Measurements from ENCODE around the gene PDE4B.

The PDE4B gene

GRCh38 chr1:66270119-66270812 is 477.6 kb downstream of the PDE4B start:
- DNase-seq: no peak

GRCh38 chr1:66271216-66271903 is 478.7 kb downstream of the PDE4B start:
- peak; percentile 62 to 71 for DNase-seq

GRCh38 chr1:66271904-66272254 is 479.2 kb downstream of the PDE4B start:
- no peak for DNase-seq

- DNase-seq: no peak
These were observed 481.0 kb downstream of the PDE4B start for GRCh38 chr1:66273656-66274055.

- no peak for DNase-seq
These were observed 481.9 kb downstream of the PDE4B start for GRCh38 chr1:66274634-66275033.

GRCh38 chr1:66275083-66275482 is 482.4 kb downstream of the PDE4B start:
- DNase-seq: no peak

- DNase-seq: peak in 1 of 2 experiments; percentile 52
These were observed 482.9 kb downstream of the PDE4B start for GRCh38 chr1:66275601-66276023.

- DNase-seq: no peak
These were observed 483.5 kb downstream of the PDE4B start for GRCh38 chr1:66276218-66276617.

- no peak for DNase-seq
These were observed 485.7 kb downstream of the PDE4B start for GRCh38 chr1:66278260-66279021.

GRCh38 chr1:66281808-66282207 is 489.1 kb downstream of the PDE4B start:
- no peak for DNase-seq

GRCh38 chr1:66282343-66282852 is 489.7 kb downstream of the PDE4B start:
- peak; percentile 49 to 66 for DNase-seq

- DNase-seq: no peak
These were observed 490.4 kb downstream of the PDE4B start for GRCh38 chr1:66282891-66283621.

GRCh38 chr1:66283622-66284041 is 490.9 kb downstream of the PDE4B start:
- DNase-seq: no peak

GRCh38 chr1:66284746-66285145 is 492.1 kb downstream of the PDE4B start:
- no peak for DNase-seq

GRCh38 chr1:66285618-66286270 is 493.0 kb downstream of the PDE4B start:
- DNase-seq: no peak

- no peak for DNase-seq
These were observed 493.6 kb downstream of the PDE4B start for GRCh38 chr1:66286307-66286706.

GRCh38 chr1:66288048-66288447 is 495.4 kb downstream of the PDE4B start:
- peak in 1 of 2 experiments; percentile 54 for DNase-seq

- no peak for DNase-seq
These were observed 498.3 kb downstream of the PDE4B start for GRCh38 chr1:66290761-66291530.

- DNase-seq: no peak
These were observed 498.8 kb downstream of the PDE4B start for GRCh38 chr1:66291531-66291864.

GRCh38 chr1:66292305-66292704 is 499.6 kb downstream of the PDE4B start:
- no peak for DNase-seq

- DNase-seq: no peak
These were observed 500.2 kb downstream of the PDE4B start for GRCh38 chr1:66292944-66293343.
